HepG2 (cell line): Measurements from ENCODE around the gene RALBP1.

Experiments used
- ATF7 ChIP-seq, 2 experiments: fragments of 450-650 bp in 1 of 2; sonication (generic) in 1 of 2; formaldehyde crosslinking in 1 of 2; IDR thresholded peaks; 2 replicates each; pipeline versions ENCODE4 v1.4.0 to v1.6.1; 2016 to 2020; ENCODE audit warnings: antibody characterized with exemption in 1 of 2, mild to moderate bottlenecking in 1 of 2, missing genetic modification reagents in 1 of 2
- CBFB ChIP-seq: sonication (generic); formaldehyde crosslinking; IDR thresholded peaks from 2 replicates; pipeline ENCODE4 v1.4.0; 2020; ENCODE audit warnings: missing genetic modification reagents
- GATAD2A ChIP-seq: IDR thresholded peaks from 2 replicates; pipeline ENCODE4 v1.6.1; 2016
- HMG20A ChIP-seq: IDR thresholded peaks from 2 replicates; pipeline ENCODE4 v1.6.1; 2016; ENCODE audit warnings: borderline replicate concordance
- NCOA2 ChIP-seq: sonication (generic); formaldehyde crosslinking; IDR thresholded peaks from 2 replicates; pipeline ENCODE4 v1.8.0; 2022; ENCODE audit warnings: inconsistent platforms
- PRDM15 ChIP-seq: sonication (generic); formaldehyde crosslinking; IDR thresholded peaks from 2 replicates; pipeline ENCODE4 v1.4.0; 2020; ENCODE audit warnings: missing genetic modification reagents
- RFX5 ChIP-seq: IDR thresholded peaks from 2 replicates; pipeline ENCODE4 v1.6.1; 2011; ENCODE audit warnings: low read depth, low read length, improper control_type of control experiment
- UBTF ChIP-seq: sonication (generic); formaldehyde crosslinking; IDR thresholded peaks from 2 replicates; pipeline ENCODE4 v1.4.0; 2020; ENCODE audit warnings: mild to moderate bottlenecking, missing genetic modification reagents
- ZBTB43 ChIP-seq: sonication (generic); formaldehyde crosslinking; conservative IDR thresholded peaks from 2 replicates; pipeline ENCODE4 v1.4.0; 2020; ENCODE audit warnings: missing genetic modification reagents

GRCh38 chr18:9522952-9523351 is 47.6 kb downstream of the RALBP1 start:
- TF ChIP-seq NCOA2 (CRISPR knock-in tag), result no peak
- no peak for TF ChIP-seq RFX5
- TF ChIP-seq UBTF, result no peak
- no peak for TF ChIP-seq ZBTB43 (CRISPR knock-in tag)
- no peak for TF ChIP-seq ATF7 (IDR thresholded peaks at IDR 0.05)
- no peak for TF ChIP-seq ATF7 (CRISPR knock-in tag; IDR thresholded peaks at IDR 0.05)
- TF ChIP-seq CBFB (CRISPR knock-in tag), result no peak
- TF ChIP-seq HMG20A (CRISPR knock-in tag), result no peak
- TF ChIP-seq PRDM15 (CRISPR knock-in tag), result no peak
- no peak for TF ChIP-seq GATAD2A
